Measurements from ENCODE around the gene NTSR2.
"Not testable (repeated sequence)": the region's sequence is repeated elsewhere in the genome, so short reads cannot be mapped to it uniquely, and the experiment has no call there.

NTSR2 gene

GRCh38 chr2:11679486-11680181, 9.6 kb upstream of the NTSR2 start:
- no peak for DNase-seq

GRCh38 chr2:11679016-11679415, 9.0 kb upstream of the NTSR2 start:
- no peak for DNase-seq

- DNase-seq = no peak
Measured at GRCh38 chr2:11678306-11678960, 8.4 kb upstream of the NTSR2 start.

GRCh38 chr2:11677136-11678055, 7.4 kb upstream of the NTSR2 start:
- no peak for DNase-seq

GRCh38 chr2:11676640-11677039, 6.6 kb upstream of the NTSR2 start:
- DNase-seq = no peak

- no peak for DNase-seq
Measured at GRCh38 chr2:11675423-11676112, 5.6 kb upstream of the NTSR2 start.

- no peak for DNase-seq
Measured at GRCh38 chr2:11674983-11675382, 5.0 kb upstream of the NTSR2 start.

GRCh38 chr2:11672407-11672806, 2.4 kb upstream of the NTSR2 start:
- no peak for DNase-seq

- DNase-seq = no peak
Measured at GRCh38 chr2:11667866-11668637, 1.9 kb downstream of the NTSR2 start.

- DNase-seq = no peak
Measured at GRCh38 chr2:11667194-11667593, 2.8 kb downstream of the NTSR2 start.

GRCh38 chr2:11665510-11666362, 4.3 kb downstream of the NTSR2 start:
- no peak for DNase-seq

GRCh38 chr2:11665028-11665427, 5.0 kb downstream of the NTSR2 start:
- DNase-seq = no peak

- DNase-seq = no peak
Measured at GRCh38 chr2:11663427-11663826, 6.6 kb downstream of the NTSR2 start.

GRCh38 chr2:11662882-11663281, 7.1 kb downstream of the NTSR2 start:
- DNase-seq = no peak

- DNase-seq = no peak
Measured at GRCh38 chr2:11661891-11662435, 8.0 kb downstream of the NTSR2 start.

GRCh38 chr2:11660396-11660795, 9.6 kb downstream of the NTSR2 start:
- not testable (repeated sequence) for DNase-seq

GRCh38 chr2:11659851-11660250, 10.1 kb downstream of the NTSR2 start:
- no peak for DNase-seq

- DNase-seq = no peak
Measured at GRCh38 chr2:11659115-11659475, 10.9 kb downstream of the NTSR2 start.

GRCh38 chr2:11658208-11659114, 11.5 kb downstream of the NTSR2 start:
- DNase-seq = no peak

- DNase-seq = no peak
Measured at GRCh38 chr2:11657646-11658045, 12.3 kb downstream of the NTSR2 start.

All from T-helper 9 cell (primary cell).